K562 (cell line): ENCODE measurements around the gene UBE2D2. TPM values are rescaled to one million over a fixed set of nuclear protein-coding genes. Genes with fewer than 3 reads are reported as not detected.
A peak's percentile ranks its signal among the peaks of the same experiment; 100 is the strongest.

Experiments
- EP300 ChIP-seq: IDR thresholded peaks from 2 replicates; pipeline ENCODE4 v1.6.1; 2012; ENCODE audit warnings: low read length, improper control_type of control experiment
- ESRRB ChIP-seq: fragments of 250-450 bp; sonication (Bioruptor Pico); IDR thresholded peaks from 2 replicates; pipeline ENCODE4 v1.5.0; 2020; ENCODE audit warnings: mild to moderate bottlenecking, moderate library complexity, borderline replicate concordance
- FOXK2 ChIP-seq, 2 experiments: fragments of 450-650 bp; IDR thresholded peaks in 1 of 2; conservative IDR thresholded peaks in 1 of 2; 2 replicates each; pipeline ENCODE4 v1.6.1; 2016; ENCODE audit warnings: low read depth in 2 of 2, mild to moderate bottlenecking in 1 of 2
- MAFF ChIP-seq: IDR thresholded peaks from 2 replicates; pipeline ENCODE4 v1.6.1; 2012; ENCODE audit warnings: low read length, improper control_type of control experiment
- MCM3 ChIP-seq: fragments of 450-650 bp; IDR thresholded peaks from 2 replicates; pipeline ENCODE4 v1.6.1; 2016
- NCOA2 ChIP-seq, 2 experiments: fragments of 450-650 bp; IDR thresholded peaks; 2 replicates each; pipeline ENCODE4 v1.6.1; 2018; ENCODE audit warnings: mild to moderate bottlenecking in 2 of 2, moderate library complexity in 1 of 2; ENCODE audit not compliant: partially characterized antibody in 2 of 2
- REST ChIP-seq, 2 experiments: fragments of 450-650 bp; formaldehyde crosslinking in 1 of 2; IDR thresholded peaks; 2 replicates each; pipeline versions ENCODE4 v1.4.0 to v1.6.1; 2014 to 2020; ENCODE audit warnings: mild to moderate bottlenecking in 2 of 2, borderline replicate concordance in 1 of 2, low read depth in 1 of 2
- SREBF1 ChIP-seq: fragments of 150-350 bp; IDR thresholded peaks from 2 replicates; pipeline ENCODE4 v1.6.1; 2014; ENCODE audit warnings: antibody characterized with exemption, low read depth, low read length, borderline replicate concordance
- TAF7 ChIP-seq: fragments of 450-650 bp; IDR thresholded peaks from 2 replicates; pipeline ENCODE4 v1.6.1; 2016; ENCODE audit warnings: missing genetic modification characterization, missing compliant biosample characterization
- THRAP3 ChIP-seq: fragments of 450-650 bp; IDR thresholded peaks from 2 replicates; pipeline ENCODE4 v1.6.1; 2016; ENCODE audit warnings: mild to moderate bottlenecking, inconsistent platforms, borderline replicate concordance
- ZNF785 ChIP-seq: fragments of 250-450 bp; sonication (Bioruptor Pico); IDR thresholded peaks from 2 replicates; pipeline ENCODE4 v1.4.0; 2020; ENCODE audit warnings: mild to moderate bottlenecking
- polyA plus RNA-seq, 8 experiments: library from polyadenylated mRNA; depleted of rRNA in 4 of 8; stranded (reverse) in 5 of 8; unstranded in 3 of 8; fragments of >200 nt; fragmentation: Nextera tagmentation in 2 of 8; fragmentation: Illumina TruSeq in 1 of 8; extraction: Ambion mirVana in 2 of 8; extraction: Trizol in 1 of 8; gene quantifications; 2 replicates each; pipeline versions ENCODE4 v1.2.1 to v1.2.3, GENCODE V29; 2011 to 2014; ENCODE audit warnings: inconsistent platforms in 1 of 8, missing spikeins in 1 of 8
- total RNA-seq, 7 experiments: library from RNA; depleted of rRNA in 6 of 7; stranded (reverse); fragments of >200 nt in 6 of 7; fragmentation: Illumina TruSeq in 2 of 7; extraction: Trizol in 2 of 7; gene quantifications; 2 replicates each; pipeline versions ENCODE4 v1.2.1 to v1.2.3, GENCODE V29; 2011 to 2021; ENCODE audit warnings: low replicate concordance in 1 of 7
- TF ChIP-seq, protein P1 (sequence below): sonication (generic); formaldehyde crosslinking; IDR thresholded peaks from 2 replicates; pipeline ENCODE4 v1.8.1; 2022; ENCODE audit warnings: missing genetic modification reagents
- TF ChIP-seq, protein P2 (sequence below): fragments of 150-350 bp; IDR thresholded peaks from 2 replicates; pipeline ENCODE4 v1.6.1; 2014; ENCODE audit warnings: low read depth, mild to moderate bottlenecking, low read length, borderline replicate concordance

Gene UBE2D2
- total and polyA plus RNA-seq, 9 of the 15 experiments (the other 6 are each of a cell fraction or from before 2014, with no cell fraction given) = 53.6 to 198 (median 122) TPM

GRCh38 chr5:139648205-139649081 lies 87.3 kb downstream of the UBE2D2 start, which contains the start of gene CXXC5 (continued):
- TF ChIP-seq SREBF1 (no peak), MCM3 (no peak), TAF7 (tag) (no peak), THRAP3 (no peak), REST (IDR thresholded peaks at IDR 0.05; ENCODE audit: borderline replicate concordance) (peak; percentile 28), REST (CRISPR knock-in tag; IDR thresholded peaks at IDR 0.05; ENCODE audit: low read depth) (peak; percentile 63; the same call in 1 of the 2 replicates), NCOA2 (IDR thresholded peaks at IDR 0.05; ENCODE audit: partially characterized antibody in 2 of 2) (no peak), MAFF (no peak), FOXK2 (conservative IDR thresholded peaks at IDR 0.05 in 1 of 2, IDR thresholded peaks at IDR 0.05 in 1 of 2; ENCODE audit: low read depth in 2 of 2) (no peak), EP300 (no peak), ZNF785 (CRISPR knock-in tag) (no peak), ESRRB (CRISPR knock-in tag) (no peak)
- TF ChIP-seq, protein P1, sequence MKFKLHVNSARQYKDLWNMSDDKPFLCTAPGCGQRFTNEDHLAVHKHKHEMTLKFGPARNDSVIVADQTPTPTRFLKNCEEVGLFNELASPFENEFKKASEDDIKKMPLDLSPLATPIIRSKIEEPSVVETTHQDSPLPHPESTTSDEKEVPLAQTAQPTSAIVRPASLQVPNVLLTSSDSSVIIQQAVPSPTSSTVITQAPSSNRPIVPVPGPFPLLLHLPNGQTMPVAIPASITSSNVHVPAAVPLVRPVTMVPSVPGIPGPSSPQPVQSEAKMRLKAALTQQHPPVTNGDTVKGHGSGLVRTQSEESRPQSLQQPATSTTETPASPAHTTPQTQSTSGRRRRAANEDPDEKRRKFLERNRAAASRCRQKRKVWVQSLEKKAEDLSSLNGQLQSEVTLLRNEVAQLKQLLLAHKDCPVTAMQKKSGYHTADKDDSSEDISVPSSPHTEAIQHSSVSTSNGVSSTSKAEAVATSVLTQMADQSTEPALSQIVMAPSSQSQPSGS (CRISPR knock-in tag) = no peak
- TF ChIP-seq, protein P2, sequence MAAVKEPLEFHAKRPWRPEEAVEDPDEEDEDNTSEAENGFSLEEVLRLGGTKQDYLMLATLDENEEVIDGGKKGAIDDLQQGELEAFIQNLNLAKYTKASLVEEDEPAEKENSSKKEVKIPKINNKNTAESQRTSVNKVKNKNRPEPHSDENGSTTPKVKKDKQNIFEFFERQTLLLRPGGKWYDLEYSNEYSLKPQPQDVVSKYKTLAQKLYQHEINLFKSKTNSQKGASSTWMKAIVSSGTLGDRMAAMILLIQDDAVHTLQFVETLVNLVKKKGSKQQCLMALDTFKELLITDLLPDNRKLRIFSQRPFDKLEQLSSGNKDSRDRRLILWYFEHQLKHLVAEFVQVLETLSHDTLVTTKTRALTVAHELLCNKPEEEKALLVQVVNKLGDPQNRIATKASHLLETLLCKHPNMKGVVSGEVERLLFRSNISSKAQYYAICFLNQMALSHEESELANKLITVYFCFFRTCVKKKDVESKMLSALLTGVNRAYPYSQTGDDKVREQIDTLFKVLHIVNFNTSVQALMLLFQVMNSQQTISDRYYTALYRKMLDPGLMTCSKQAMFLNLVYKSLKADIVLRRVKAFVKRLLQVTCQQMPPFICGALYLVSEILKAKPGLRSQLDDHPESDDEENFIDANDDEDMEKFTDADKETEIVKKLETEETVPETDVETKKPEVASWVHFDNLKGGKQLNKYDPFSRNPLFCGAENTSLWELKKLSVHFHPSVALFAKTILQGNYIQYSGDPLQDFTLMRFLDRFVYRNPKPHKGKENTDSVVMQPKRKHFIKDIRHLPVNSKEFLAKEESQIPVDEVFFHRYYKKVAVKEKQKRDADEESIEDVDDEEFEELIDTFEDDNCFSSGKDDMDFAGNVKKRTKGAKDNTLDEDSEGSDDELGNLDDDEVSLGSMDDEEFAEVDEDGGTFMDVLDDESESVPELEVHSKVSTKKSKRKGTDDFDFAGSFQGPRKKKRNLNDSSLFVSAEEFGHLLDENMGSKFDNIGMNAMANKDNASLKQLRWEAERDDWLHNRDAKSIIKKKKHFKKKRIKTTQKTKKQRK = no peak
